GM18502 (cell line): ENCODE data around the gene THAP11.
"Not testable (repeated sequence)": the region's sequence is repeated elsewhere in the genome, so short reads cannot be mapped to it uniquely, and the experiment has no call there.

Experiments used
- ATAC-seq: cut with Tn5 transposase; IDR thresholded peaks from one replicate; pipeline ENCODE4 v1.9.1; 2021; ENCODE audit warnings: mild to moderate bottlenecking; ENCODE audit not compliant: unreplicated experiment, poor library complexity

THAP11 gene

DNA sequence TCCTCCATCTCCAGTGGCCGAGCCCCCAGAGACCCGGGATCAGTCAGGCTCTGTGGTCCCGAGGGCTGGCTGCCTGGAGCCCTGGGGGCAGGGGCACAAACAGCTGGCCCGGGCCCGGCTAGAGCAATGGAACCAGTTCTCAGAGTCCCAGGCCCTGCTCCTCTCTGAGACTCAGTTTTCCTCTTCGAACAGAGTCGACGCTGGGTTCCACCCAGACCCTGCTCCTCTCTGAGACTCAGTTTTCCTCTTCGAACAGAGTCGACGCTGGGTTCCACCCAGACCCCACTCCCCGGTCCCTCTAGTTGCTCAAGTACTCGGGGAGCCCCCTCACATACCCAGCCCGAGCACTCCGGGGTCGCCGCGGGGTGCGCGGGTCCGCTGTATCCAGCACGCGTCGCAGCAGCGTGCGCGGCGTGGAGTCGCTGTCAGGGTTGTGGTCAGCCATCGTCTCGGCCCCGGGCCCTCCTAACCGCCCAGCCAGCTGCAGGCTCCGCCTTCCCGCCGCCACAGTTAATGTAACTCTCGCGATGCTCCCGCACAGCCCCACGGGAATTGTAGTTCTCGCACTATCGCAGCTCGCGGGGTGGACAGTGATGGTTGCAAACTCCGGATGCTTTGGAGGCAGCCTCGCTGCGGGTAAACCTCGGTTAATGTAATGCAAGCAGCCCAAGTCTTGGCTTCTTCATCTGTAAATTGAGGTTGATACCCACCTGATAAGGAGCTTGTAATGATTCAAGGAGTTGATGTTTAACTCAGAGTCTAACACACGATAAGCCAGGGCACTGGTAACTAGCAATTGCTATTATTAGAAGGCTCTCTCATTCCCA is 8.5 kb upstream of the THAP11 start:
- ATAC-seq: peak; percentile 96

DNA sequence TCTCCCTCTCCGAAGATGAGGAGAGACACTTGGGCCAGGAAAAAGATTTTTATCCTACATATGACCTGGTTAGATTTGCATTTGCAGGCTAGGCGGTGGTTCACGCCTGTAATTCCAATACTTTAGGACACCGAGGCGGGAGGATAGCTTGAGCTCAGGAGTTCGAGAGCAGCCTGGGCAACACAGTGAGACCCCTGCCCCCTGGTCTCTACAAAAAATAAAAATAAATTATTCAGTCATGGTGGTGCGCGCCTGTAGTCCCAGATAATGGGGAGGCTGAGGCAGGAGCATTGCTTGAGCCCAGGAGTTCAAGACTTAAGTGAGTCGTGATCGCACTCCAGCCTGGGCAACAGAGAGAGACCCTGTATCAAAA is 7.9 kb upstream of the THAP11 start:
- ATAC-seq: no peak

DNA sequence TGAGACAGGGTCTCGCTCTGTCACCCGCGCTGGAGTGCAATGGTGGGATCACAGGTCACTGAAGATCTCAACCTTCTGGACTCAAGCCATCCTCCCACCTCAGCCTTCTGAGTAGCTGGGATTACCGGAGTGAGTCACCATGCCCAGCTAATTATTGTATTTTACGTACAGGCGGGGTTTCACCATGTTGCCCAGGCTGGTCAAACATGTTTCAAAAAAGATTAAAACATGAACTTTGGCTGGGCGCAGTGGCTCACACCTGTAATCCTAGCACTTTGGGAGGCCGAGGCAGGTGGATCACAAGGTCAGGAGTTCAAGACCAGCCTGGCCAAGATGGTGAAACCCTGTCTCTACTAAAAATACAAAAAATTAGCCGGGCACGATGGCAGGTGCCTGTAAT is 4.9 kb upstream of the THAP11 start:
- ATAC-seq: not testable (repeated sequence)

DNA sequence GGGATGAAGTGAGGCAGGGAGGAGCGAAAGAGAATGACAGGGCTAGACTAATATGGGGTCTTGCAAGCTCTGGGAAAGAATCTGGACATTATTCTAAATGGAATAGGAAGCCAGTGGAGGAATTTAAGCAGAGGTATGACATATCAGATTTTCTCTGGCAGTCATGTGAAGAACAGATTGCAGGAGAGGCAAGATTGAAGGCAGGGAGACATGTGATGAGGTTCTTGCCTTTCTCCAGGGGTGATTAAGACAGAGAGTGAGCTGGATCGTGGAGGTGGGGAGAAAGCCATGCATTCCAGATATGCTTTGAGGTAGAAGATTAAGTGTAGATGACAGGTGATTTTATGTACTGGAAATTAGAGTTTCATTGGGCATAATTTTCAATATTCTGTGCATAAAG is 4.3 kb upstream of the THAP11 start:
- ATAC-seq: no peak

DNA sequence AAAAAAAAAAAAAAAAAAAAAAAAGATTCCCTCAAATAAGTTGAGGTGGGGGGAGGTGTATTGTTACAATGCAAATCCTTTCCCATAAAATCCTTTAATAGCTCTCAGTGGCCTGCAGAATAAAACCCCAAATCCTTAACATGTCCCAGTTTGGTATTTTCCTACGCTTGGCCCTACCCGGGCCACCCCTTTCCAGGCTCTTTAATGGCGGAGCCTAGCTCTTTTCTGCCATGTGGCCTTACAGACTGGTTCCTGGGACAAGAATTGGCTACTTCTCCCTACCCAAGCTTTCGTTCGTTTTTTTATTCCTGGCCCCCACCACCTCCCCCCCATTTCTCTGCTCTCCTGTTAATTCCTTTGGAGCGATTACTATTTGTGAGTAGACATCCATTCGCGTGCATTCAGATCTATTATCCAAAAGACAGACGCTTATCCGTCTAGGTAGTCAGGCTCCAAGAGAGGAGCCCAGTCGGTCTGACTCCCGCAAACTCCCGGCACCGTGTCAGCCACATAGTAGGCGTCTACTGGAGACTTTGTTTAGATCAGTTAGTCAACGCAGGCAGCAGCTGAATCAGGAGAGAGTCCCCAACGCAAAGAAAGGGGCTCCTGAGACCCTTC is 813 bp upstream of the THAP11 start:
- ATAC-seq: no peak

DNA sequence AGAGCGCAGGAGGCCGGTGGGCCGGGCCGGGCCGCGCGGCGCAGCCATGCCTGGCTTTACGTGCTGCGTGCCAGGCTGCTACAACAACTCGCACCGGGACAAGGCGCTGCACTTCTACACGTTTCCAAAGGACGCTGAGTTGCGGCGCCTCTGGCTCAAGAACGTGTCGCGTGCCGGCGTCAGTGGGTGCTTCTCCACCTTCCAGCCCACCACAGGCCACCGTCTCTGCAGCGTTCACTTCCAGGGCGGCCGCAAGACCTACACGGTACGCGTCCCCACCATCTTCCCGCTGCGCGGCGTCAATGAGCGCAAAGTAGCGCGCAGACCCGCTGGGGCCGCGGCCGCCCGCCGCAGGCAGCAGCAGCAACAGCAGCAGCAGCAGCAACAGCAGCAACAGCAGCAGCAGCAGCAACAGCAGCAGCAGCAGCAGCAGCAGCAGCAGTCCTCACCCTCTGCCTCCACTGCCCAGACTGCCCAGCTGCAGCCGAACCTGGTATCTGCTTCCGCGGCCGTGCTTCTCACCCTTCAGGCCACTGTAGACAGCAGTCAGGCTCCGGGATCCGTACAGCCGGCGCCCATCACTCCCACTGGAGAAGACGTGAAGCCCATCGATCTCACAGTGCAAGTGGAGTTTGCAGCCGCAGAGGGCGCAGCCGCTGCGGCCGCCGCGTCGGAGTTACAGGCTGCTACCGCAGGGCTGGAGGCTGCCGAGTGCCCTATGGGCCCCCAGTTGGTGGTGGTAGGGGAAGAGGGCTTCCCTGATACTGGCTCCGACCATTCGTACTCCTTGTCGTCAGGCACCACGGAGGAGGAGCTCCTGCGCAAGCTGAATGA is 606 bp downstream of the THAP11 start:
- peak; percentile 14 for ATAC-seq

DNA sequence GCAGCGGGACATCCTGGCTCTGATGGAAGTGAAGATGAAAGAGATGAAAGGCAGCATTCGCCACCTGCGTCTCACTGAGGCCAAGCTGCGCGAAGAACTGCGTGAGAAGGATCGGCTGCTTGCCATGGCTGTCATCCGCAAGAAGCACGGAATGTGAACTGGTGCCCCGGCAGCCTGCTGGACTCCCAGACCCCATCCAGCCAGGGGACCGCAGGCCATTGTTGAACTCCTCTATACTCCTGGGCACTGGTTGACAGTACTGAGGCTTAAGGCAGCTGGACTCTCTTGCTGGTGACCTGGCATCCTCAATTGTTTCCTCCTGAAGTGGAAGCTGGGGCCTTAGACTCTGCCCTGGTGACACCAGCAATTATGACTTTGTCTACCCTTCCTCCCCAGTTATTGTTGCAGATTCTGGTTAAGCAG is 1.2 kb downstream of the THAP11 start:
- ATAC-seq: no peak

DNA sequence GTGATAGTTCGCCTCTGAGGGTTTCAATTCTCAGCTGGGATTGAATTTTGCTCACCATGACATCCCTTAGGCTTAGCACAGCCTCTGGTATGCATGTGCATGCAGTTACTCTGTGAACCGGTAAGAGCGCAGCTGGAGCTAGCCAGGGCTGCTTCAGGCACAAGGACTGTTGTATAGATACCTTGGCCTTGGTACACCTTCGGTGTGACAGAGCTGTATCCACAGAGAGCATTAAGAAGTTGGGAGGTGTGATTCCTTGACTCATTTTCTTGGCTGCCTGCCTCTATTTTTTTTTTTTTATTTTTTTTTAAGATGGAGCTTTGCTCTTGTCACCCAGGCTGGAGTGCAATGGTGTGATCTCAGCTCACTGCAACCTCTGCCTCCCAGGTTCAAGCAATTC is 2.4 kb downstream of the THAP11 start:
- no peak for ATAC-seq

DNA sequence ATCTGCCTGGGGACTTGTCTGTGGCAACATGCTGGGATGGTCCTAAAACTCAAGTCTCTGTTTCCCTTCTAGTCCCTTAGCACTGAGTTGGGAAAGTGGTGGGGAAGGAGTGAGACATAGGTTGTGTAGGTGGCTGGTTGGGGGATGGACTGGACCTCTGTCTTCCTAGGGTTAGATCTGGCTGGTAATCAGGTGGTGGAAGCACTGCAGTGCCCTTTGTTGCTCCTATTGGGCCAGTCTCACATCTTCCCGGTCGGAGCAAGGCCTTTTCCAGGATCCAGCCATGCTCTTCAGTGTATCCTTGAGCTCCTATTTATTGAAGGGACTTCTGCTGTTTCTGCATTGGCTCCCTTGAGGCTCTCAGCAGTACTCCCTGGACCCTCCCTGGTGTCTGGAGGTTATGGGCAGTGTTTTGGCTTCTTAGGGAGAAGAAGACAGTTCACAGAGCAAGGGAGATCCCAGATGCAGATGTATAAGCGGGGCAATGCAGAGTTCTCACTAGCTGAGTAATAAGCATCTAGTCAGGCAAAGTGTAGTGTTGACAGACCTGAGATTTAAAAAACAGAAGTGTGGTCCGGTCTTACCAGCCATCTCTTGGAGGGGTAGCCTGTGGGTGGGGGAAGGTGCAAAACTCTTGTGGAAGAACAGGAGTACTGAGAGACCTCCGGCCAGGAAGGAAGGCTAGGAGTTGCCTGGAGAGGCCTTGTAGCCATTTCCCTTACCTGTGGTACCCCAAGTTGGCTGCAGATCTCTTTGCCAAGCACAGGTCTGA is 3.4 kb downstream of the THAP11 start:
- no peak for ATAC-seq

DNA sequence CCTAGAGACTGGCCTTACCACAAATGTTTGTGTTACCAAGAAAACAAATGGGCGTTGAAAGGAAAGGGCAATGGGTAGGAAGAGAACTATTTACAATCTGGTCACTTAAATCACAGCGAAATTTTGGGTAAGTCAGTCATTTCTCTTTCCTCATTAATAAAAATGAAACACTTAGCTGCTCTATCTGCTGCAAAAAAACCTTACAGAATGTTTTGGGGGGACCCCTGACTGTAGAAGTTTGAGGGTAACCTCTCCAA is 3.9 kb downstream of the THAP11 start:
- no peak for ATAC-seq

DNA sequence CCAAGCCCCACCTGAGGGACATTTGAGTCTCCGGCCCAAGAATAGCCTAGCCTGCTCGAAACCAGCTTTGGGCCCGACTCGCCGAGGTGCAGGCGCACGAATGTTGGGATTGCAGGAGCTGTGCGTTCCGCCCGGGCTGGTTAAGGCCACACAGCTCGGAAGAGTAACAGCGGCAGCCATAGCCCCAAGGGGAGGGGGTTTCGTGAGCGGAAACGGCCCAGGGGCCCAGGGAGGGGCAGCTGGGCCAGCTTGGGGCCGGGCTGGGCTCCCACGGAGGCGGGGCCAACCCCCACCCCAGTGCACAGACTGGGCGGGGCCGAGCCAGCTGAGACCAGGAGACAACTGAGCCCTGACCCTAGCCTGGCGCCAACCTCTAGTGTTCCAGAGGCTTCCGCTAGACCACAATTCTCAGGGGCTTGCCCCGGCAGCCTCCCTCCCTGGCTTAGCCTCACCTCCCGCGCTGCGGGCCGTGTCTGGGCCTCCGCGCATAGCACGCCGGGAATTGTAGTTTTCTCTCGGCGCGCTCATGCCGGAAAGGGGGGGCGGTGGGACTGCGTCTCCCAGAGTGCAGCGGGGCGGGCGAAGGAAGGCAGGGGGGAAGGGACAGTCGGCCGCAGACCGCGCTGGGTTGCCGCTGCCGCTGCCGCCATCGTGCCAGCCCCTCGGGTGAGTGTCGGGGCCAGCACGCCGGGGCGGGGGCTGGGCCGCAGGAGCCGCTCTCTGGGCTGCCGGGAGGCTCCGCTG is 4.4 kb downstream of the THAP11 start, which contains the start of gene NUTF2:
TSS of gene NUTF2 (plus strand) at position 614 of the 744 bp plus-strand sequence. CDS start 18,198 bp downstream, outside the sequence.
- ATAC-seq: peak; percentile 61

DNA sequence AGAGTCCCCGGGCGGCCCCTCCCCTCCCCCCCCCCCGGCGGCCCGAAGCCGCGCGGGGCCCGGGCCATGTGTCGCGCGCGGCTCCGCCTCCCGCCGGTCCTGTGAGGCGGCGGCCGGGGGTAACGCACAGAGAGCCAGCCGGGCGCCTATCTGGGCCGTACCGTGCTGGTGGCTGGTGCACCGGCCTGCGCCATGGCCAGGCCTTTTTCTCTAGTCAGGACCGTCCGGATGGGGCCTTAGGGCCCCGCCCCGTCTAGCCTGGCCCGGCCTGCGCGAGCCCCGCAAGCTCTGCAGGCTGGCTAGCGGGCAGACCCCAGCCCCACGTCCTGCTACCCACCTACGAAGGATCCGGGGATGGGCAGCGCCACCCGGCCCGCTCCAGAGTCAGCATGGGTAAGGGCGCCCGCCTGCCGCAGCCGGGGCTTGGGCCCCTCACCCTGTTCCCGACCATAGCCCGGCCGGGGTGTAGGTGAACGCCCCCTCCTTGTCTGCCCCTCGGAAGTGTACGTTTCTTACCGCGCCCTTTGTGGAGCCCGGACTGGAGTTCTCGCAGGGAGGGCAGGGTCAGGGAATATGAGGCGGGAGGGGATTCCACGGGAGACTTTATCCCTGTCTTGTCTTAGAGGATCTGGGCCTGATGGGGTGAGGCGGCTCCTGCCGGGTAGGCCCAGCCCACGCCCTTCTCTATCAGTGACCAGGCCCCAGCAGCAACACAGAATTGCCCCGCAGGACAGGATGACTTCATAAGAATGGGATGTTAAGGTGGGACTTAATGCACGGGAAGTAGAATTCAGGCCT is 5.1 kb downstream of the THAP11 start, which contains the start of gene CENPT:
TSS of gene CENPT (minus strand) at position 630 of the 798 bp plus-strand sequence. CDS start 13,834 bp downstream, outside the sequence.
- peak; percentile 32 for ATAC-seq

DNA sequence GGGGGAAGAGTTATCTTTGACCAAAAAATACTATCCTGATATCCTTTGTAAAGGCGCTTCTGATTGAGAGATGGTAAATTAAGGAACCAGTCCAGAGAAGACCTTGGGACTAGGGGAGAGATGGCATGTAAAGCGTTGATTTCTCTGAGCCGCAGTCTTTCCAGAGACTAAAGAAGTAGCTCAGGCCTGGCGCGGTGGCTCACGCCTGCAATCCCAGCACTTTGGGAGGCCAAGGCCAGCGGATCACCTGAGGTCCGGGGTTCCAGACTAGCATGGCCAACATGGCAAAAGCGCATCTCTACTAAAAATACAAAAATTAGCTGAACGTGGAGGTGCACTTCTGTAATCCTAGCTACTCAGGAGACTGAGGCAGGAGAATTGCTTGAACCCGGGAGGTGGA is 6.0 kb downstream of the THAP11 start:
- ATAC-seq: no peak

DNA sequence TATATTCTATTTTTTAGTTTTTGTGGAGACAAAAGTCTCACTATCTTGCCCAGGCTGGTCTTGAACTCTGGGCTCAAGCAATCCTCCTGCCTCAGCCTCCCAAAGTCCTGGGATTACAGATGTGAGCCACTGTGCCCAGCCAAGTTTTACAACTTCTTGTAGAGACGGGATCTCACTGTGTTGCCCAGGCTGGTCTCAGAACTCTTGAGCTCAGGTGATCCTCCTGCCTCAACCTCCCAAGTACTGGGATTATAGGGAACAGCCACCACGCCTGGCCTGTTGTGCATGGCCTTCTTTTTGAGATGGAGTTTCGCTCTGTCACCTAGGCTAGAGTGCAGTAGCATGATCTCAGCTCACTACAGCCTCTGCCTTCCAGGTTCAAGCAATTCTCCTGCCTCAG is 11.6 kb downstream of the THAP11 start:
- ATAC-seq: no peak

DNA sequence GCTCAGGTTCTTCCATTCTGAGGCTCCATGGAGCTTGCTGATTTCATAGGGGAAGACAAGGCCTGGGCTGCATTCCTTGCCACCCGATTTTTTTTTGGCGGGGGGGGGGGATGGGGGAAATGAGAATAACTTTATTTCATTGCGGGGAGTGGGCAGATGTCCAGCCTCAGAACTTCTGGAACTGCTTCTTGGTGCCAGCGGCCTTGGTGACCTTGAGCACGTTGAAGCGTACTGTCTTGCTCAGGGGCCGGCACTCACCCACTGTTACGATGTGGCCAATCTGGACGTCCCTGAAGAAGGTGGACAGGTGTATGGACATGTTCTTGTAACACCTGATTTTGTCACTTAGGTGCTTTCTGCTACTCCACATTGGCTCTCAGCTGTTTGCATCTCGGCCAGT is 13.7 kb downstream of the THAP11 start:
- no peak for ATAC-seq

DNA sequence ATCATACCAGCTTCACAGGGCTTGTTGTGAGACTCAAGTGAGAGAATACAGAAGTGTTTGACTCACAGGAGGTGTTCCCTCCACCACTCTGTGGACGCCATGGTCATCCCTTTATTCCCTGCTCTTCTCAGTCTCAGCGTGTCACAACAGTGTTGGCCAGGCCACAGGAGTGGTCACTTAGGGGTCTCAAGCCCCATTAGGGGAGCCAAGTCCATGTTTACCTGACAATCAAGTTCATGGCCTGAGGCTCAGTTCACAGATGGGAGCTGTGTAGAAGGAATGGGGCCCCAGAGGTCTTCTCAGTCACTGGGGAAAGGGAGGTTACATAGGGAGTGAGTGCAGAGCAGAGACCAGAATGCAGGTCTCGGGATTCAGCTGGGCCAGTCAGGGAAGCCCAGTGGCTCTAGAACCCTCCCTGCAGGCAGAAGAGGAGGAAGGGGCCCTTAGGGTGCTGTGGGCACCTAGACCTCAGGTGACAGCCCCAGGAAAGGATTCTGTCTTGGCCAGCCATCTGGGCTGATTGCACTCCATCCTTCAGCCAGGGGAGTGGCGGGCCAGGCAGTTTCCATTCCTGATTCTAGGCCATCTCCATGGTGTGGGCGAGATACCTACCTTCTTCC is 14.9 kb downstream of the THAP11 start:
- ATAC-seq: no peak

DNA sequence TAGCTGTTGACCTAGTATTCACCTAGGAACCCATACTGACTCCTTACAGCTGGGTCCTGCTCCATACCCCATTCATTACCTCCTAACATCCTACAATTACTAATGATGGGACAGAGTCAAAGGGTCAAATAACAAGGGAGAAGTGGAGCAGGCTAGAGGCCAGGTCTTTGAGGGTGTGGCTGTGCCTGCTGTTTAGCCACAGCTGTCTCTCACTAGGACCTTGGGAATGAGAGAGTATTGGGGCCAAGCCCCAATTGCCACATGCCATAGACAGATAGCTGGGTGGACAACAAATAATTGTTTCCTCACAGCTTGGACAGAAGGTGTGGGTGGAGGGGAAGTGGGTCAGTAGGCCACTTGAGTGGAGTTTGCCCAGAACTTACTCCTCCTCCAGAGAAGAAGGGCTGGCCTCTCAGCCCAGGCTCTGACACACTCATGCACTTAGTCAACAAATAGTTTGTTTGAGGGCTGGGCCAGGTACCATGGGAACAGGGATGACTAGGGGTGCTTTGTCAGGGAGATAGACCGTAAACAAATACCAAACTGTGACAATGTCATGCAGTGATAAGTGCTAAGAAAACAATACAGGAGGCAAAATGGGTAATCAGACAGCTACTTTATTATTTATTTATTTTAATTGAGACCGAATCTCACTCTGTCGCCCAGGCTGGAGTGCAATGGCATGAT is 15.6 kb downstream of the THAP11 start:
- ATAC-seq: no peak

DNA sequence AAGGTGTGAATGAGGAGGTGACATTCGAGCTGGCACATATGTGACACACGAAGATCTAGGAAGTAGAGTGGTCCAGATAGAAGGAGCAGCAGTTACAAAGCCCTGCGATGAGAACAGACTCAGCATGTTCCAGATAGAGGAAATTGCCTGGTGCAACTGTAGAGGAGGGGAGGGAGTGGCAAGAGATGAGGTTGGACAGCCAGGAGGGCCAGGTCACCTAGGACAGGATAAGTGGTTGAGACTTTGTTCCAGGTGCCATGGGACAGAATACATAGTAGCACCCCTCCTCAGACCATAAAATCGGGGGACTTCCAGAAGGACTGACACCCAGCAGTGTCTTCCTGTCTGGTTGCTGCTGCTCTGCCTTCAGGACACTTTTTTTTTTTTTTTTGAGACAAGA is 16.4 kb downstream of the THAP11 start:
- ATAC-seq: no peak
